H1 (cell line): ENCODE results near the gene CSGALNACT2. TPM values are rescaled to one million over a fixed set of nuclear protein-coding genes. Genes with fewer than 3 reads are reported as not detected.

Experiments used
- CTCF ChIA-PET: fragments of 300-600 bp; sonication (Branson Sonifier 250); formaldehyde crosslinking; loops from one replicate; lab custom pipeline; 2021; ENCODE audit not compliant: partially characterized antibody; lab: Charles Lee
- POLR2A ChIA-PET: fragments of 300-600 bp; sonication (Branson Sonifier 250); formaldehyde crosslinking; loops from one replicate; lab custom pipeline; 2021; ENCODE audit warnings: inconsistent platforms; ENCODE audit not compliant: partially characterized antibody; lab: Charles Lee
- DNase-seq, 2 experiments: peaks; one replicate each; pipeline versions ENCODE4 v3.0.0 to v3.0.0-alpha.2; 2010 to 2022; ENCODE audit warnings: low spot score in 2 of 2, low read depth in 1 of 2, mixed read lengths in 1 of 2
- FAIRE-seq: peaks from 2 replicates; lab custom pipeline; 2011; peaks lifted over from hg19 to GRCh38; lab: Jason Lieb, UNC
- H2AFZ ChIP-seq: 2 replicates; pipeline ENCODE4 v1.8.1; 2012; ENCODE audit warnings: low read length, inconsistent platforms
- H2AK5ac ChIP-seq: 2 replicates; pipeline ENCODE4 v1.6.1; 2013; ENCODE audit warnings: low read depth, low read length
- H2BK120ac ChIP-seq: replicated peaks from 2 replicates; pipeline ENCODE3; 2013; ENCODE audit warnings: low read depth, low read length, inconsistent platforms
- H2BK12ac ChIP-seq: 2 replicates; pipeline ENCODE4 v1.6.1; 2013; ENCODE audit warnings: low read depth, low read length
- H2BK15ac ChIP-seq: 2 replicates; pipeline ENCODE4 v1.6.1; 2013; ENCODE audit warnings: low read length
- H2BK20ac ChIP-seq: 2 replicates; pipeline ENCODE4 v1.6.1; 2013; ENCODE audit warnings: low read length
- H2BK5ac ChIP-seq: 2 replicates; pipeline ENCODE4 v1.6.1; 2013; ENCODE audit warnings: low read depth, low read length
- H3K14ac ChIP-seq: 2 replicates; pipeline ENCODE4 v1.6.1; 2013; ENCODE audit warnings: inconsistent platforms; ENCODE audit not compliant: insufficient read length
- H3K18ac ChIP-seq: 2 replicates; pipeline ENCODE4 v1.6.1; 2013; ENCODE audit warnings: low read length; ENCODE audit errors: extremely low read depth
- H3K23ac ChIP-seq: 2 replicates; pipeline ENCODE4 v1.6.1; 2013; ENCODE audit warnings: inconsistent platforms; ENCODE audit not compliant: insufficient read length
- H3K23me2 ChIP-seq: 2 replicates; pipeline ENCODE4 v1.6.1; 2013; ENCODE audit warnings: low read depth, low read length
- H3K27ac ChIP-seq: 2 replicates; pipeline ENCODE4 v1.6.1; 2011; ENCODE audit warnings: low read depth, low read length, inconsistent platforms
- H3K27me3 ChIP-seq, 4 experiments: replicated peaks in 1 of 4; 1 replicate in 1 of 4; 2 replicates in 3 of 4; pipeline versions ENCODE4 v1.6.1 to v1.8.1; 2011 to 2013; ENCODE audit warnings: low read length in 3 of 4, mild to moderate bottlenecking in 3 of 4, inconsistent platforms in 2 of 4, mixed read lengths in 2 of 4, moderate library complexity in 1 of 4; ENCODE audit not compliant: control insufficient read depth in 3 of 4, insufficient read depth in 3 of 4; ENCODE audit errors: extremely low read depth in 1 of 4
- H3K36me3 ChIP-seq, 4 experiments: 2 replicates each; pipeline versions ENCODE4 v1.6.1 to v1.8.1; 2011 to 2013; ENCODE audit warnings: mild to moderate bottlenecking in 4 of 4, low read length in 3 of 4, moderate library complexity in 2 of 4, control low read depth in 1 of 4, inconsistent platforms in 1 of 4; ENCODE audit not compliant: insufficient read depth in 4 of 4, control insufficient read depth in 2 of 4
- H3K4ac ChIP-seq: replicated peaks from 2 replicates; pipeline ENCODE3; 2013; ENCODE audit warnings: low read length, low read depth, mixed read lengths, inconsistent platforms; ENCODE audit not compliant: insufficient read length
- H3K4me1 ChIP-seq, 4 experiments: replicated peaks in 1 of 4; 1 replicate in 1 of 4; 2 replicates in 3 of 4; pipeline versions ENCODE4 v1.6.1 to v1.8.1; 2011 to 2013; ENCODE audit warnings: low read length in 3 of 4, inconsistent platforms in 2 of 4, mixed read lengths in 1 of 4; ENCODE audit not compliant: insufficient read depth in 4 of 4, control insufficient read depth in 3 of 4
- H3K4me2 ChIP-seq, 2 experiments: 2 replicates each; pipeline versions ENCODE4 v1.6.1 to v1.8.1; 2011 to 2013; ENCODE audit warnings: low read depth in 2 of 2, low read length in 2 of 2, control low read depth in 1 of 2, inconsistent platforms in 1 of 2, mild to moderate bottlenecking in 1 of 2; ENCODE audit not compliant: insufficient read depth in 1 of 2
- H3K4me3 ChIP-seq, 4 experiments: fragments of 200-600, 300-600 bp in 1 of 4; sonication (generic), shearing (Covaris generic), sonication (Bioruptor Twin) in 1 of 4; 2 replicates each; pipeline versions ENCODE4 v1.5.1 to v1.8.1; 2011 to 2016; ENCODE audit warnings: low read length in 4 of 4, low read depth in 3 of 4, control low read depth in 2 of 4, inconsistent platforms in 2 of 4, mild to moderate bottlenecking in 2 of 4, mixed read lengths in 1 of 4, moderate library complexity in 1 of 4; ENCODE audit not compliant: insufficient read depth in 2 of 4; ENCODE audit errors: extremely low read depth in 1 of 4
- H3K56ac ChIP-seq: replicated peaks from 2 replicates; pipeline ENCODE3; 2013; ENCODE audit warnings: low read depth, mild to moderate bottlenecking, mixed read lengths, low read length, inconsistent platforms; ENCODE audit not compliant: insufficient read length
- H3K79me1 ChIP-seq: 2 replicates; pipeline ENCODE4 v1.6.1; 2013; ENCODE audit warnings: low read depth, low read length, control low read depth
- H3K79me2 ChIP-seq, 2 experiments: 2 replicates each; pipeline versions ENCODE4 v1.6.1 to v1.8.1; 2012 to 2013; ENCODE audit warnings: low read length in 2 of 2, mild to moderate bottlenecking in 2 of 2, inconsistent platforms in 1 of 2; ENCODE audit not compliant: insufficient read depth in 2 of 2, control insufficient read depth in 1 of 2
- H3K9ac ChIP-seq, 4 experiments: replicated peaks in 1 of 4; 1 replicate in 1 of 4; 2 replicates in 3 of 4; pipeline versions ENCODE4 v1.6.1 to v1.8.1; 2011 to 2013; ENCODE audit warnings: low read depth in 3 of 4, low read length in 3 of 4, control low read depth in 2 of 4, mild to moderate bottlenecking in 2 of 4, moderate library complexity in 2 of 4, inconsistent platforms in 1 of 4; ENCODE audit errors: extremely low read depth in 1 of 4
- H3K9me3 ChIP-seq, 2 experiments: 2 replicates each; pipeline versions ENCODE4 v1.6.1 to v1.8.1; 2012 to 2013; ENCODE audit warnings: mild to moderate bottlenecking in 2 of 2, moderate library complexity in 2 of 2, control low read depth in 1 of 2, inconsistent platforms in 1 of 2, low read depth in 1 of 2, low read length in 1 of 2, mixed read lengths in 1 of 2; ENCODE audit not compliant: insufficient read depth in 2 of 2
- H4K20me1 ChIP-seq, 2 experiments: replicated peaks in 1 of 2; 2 replicates each; pipeline versions ENCODE3 to v1.8.1; 2011 to 2013; ENCODE audit warnings: inconsistent platforms in 2 of 2, low read length in 2 of 2, mild to moderate bottlenecking in 1 of 2; ENCODE audit not compliant: insufficient read depth in 2 of 2, control insufficient read depth in 1 of 2
- H4K5ac ChIP-seq: 2 replicates; pipeline ENCODE4 v1.6.1; 2013; ENCODE audit warnings: low read length, low read depth, mixed read lengths, inconsistent platforms; ENCODE audit not compliant: insufficient read length
- H4K8ac ChIP-seq: 2 replicates; pipeline ENCODE4 v1.8.0; 2013; ENCODE audit warnings: mild to moderate bottlenecking, moderate library complexity, low read length, inconsistent platforms; ENCODE audit not compliant: insufficient read depth; ENCODE audit errors: extremely low read depth
- H4K91ac ChIP-seq: replicated peaks from 2 replicates; pipeline ENCODE3; 2013; ENCODE audit warnings: low read length, mixed read lengths, inconsistent platforms; ENCODE audit not compliant: insufficient read length
- ASH2L ChIP-seq: fragments of 200-600, 300-600 bp; sonication (generic); IDR thresholded peaks from one replicate; pipeline ENCODE4 v1.7.1; 2017; ENCODE audit warnings: low read length
- BCL11A ChIP-seq, 2 experiments: IDR thresholded peaks; one replicate each; pipeline ENCODE4 v1.6.1; 2011; ENCODE audit warnings: low read depth in 2 of 2, low read length in 2 of 2, mild to moderate bottlenecking in 2 of 2
- CREB1 ChIP-seq: IDR thresholded peaks from 2 replicates; pipeline ENCODE4 v1.6.1; 2012; ENCODE audit warnings: inconsistent platforms
- EGR1 ChIP-seq: IDR thresholded peaks from 2 replicates; pipeline ENCODE4 v1.6.1; 2011; ENCODE audit warnings: low read depth, low read length, borderline replicate concordance
- EZH2 ChIP-seq: fragments of 200-600 bp; sonication (generic); IDR thresholded peaks from 2 replicates; pipeline ENCODE4 v1.7.1; 2012; ENCODE audit warnings: low read depth, mild to moderate bottlenecking, moderate library complexity, low read length, inconsistent platforms; ENCODE audit not compliant: severe bottlenecking
- GTF2F1 ChIP-seq: IDR thresholded peaks from 2 replicates; pipeline ENCODE4 v1.6.1; 2012; ENCODE audit warnings: low read depth, low read length, improper control_type of control experiment, borderline replicate concordance
- JUND ChIP-seq: IDR thresholded peaks from 2 replicates; pipeline ENCODE4 v1.6.1; 2011; ENCODE audit warnings: mild to moderate bottlenecking, improper control_type of control experiment, low read length
- POLR2A ChIP-seq, 2 experiments: IDR thresholded peaks; 1 replicate in 1 of 2; 2 replicates in 1 of 2; pipeline ENCODE4 v1.6.1; 2011; ENCODE audit warnings: low read depth in 2 of 2, low read length in 2 of 2, mild to moderate bottlenecking in 2 of 2; ENCODE audit errors: control extremely low read depth in 1 of 2
- POU5F1 ChIP-seq: IDR thresholded peaks from 2 replicates; pipeline ENCODE4 v1.6.1; 2011; ENCODE audit warnings: low read depth, mild to moderate bottlenecking, low read length, moderate library complexity
- RBBP5 ChIP-seq: IDR thresholded peaks from 2 replicates; pipeline ENCODE4 v1.7.1; 2012; ENCODE audit warnings: low read depth, mild to moderate bottlenecking, inconsistent platforms, low read length, moderate library complexity, borderline replicate concordance
- SUZ12 ChIP-seq: fragments of 200-600 bp; sonication (generic); IDR thresholded peaks from 2 replicates; pipeline ENCODE4 v1.6.1; 2012; ENCODE audit warnings: mild to moderate bottlenecking, inconsistent platforms, low read length, moderate library complexity, mixed read lengths
- TAF1 ChIP-seq: IDR thresholded peaks from 2 replicates; pipeline ENCODE4 v1.6.1; 2011; ENCODE audit warnings: mild to moderate bottlenecking, low read depth, low read length
- TAF7 ChIP-seq: optimal IDR thresholded peaks from 2 replicates; pipeline ENCODE3; 2011; ENCODE audit warnings: low read depth, mild to moderate bottlenecking, inconsistent platforms, low read length, moderate library complexity, borderline replicate concordance
- ZNF274 ChIP-seq: IDR thresholded peaks from 2 replicates; pipeline ENCODE4 v1.7.0; 2012; ENCODE audit warnings: low read length, borderline replicate concordance; ENCODE audit errors: extremely low read depth
- WGBS, 2 experiments: shearing (Covaris generic) in 1 of 2; methylation state at CpG; one replicate each; pipeline versions ENCODE4 v1.1.6 to v1.1.7; 2013 to 2015; ENCODE audit warnings: low lambda C conversion rate in 2 of 2, mixed read lengths in 2 of 2, inconsistent platforms in 1 of 2, low coverage in 1 of 2, missing lambda C conversion rate in 1 of 2; ENCODE audit not compliant: insufficient replicate concordance in 2 of 2, insufficient coverage in 1 of 2, insufficient read length in 1 of 2; ENCODE audit errors: extremely low coverage in 1 of 2, missing lambda C conversion rate in 1 of 2; 5-methylcytosine and 5-hydroxymethylcytosine counted together
- polyA plus RNA-seq, 7 experiments: library from polyadenylated mRNA; depleted of rRNA in 3 of 7; stranded (reverse) in 5 of 7; unstranded in 2 of 7; fragments of >200 nt in 5 of 7; fragments of 200-250 nt in 2 of 7; gene quantifications; 1 replicate in 5 of 7; 2 replicates in 1 of 7; 4 replicates in 1 of 7; pipeline versions ENCODE4 v1.2.1 to v1.2.3, GENCODE V29; 2011 to 2013; ENCODE audit warnings: missing spikeins in 2 of 7, mixed read lengths in 2 of 7
- total RNA-seq: library from RNA; stranded (reverse); fragmentation: NEBNext Ultra II Directional; extraction: Animal tissue kit (Norgen Biotek cat#: 25700); gene quantifications from 2 replicates; pipeline ENCODE4 v1.2.1, GENCODE V29; 2021

CSGALNACT2 gene
- total and polyA plus RNA-seq, 2 of the 8 experiments (the other 6 are each of a cell fraction or from before 2014, with no cell fraction given): 2.6 to 5.3 TPM

DNA sequence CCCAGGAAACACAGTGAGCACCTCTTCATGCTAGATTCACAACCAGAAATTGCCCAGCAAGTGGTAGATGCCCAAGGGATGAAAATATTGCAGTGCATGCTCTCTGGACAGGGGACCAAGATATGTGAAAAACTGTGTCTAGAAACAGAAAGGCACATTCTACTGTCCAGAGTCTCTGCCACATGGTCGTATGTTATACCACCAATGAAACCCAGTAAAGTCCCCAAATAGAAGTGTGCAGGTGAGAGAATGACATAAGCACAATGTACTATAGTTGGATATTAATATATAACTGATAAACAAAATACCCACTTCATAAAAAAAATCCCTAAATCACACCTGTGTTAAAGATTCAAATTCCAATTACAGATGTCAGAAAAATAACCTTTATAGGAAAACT is 84.8 kb downstream of the CSGALNACT2 start:
- 81% methylated on average over 1 of the region's 1 CpG; no CpG with 5 or more reads in 1 of the 2 experiments for WGBS, 2 experiments

More for the DNA sequence above, 84.8 kb downstream of the CSGALNACT2 start:
- TF ChIP-seq CREB1 (no peak), GTF2F1 (no peak), BCL11A (IDR thresholded peaks at IDR 0.05; ENCODE audit: low read depth in 2 of 2, low read length in 2 of 2) (no peak), EZH2 (no peak), RBBP5 (no peak), EGR1 (no peak), POU5F1 (no peak), POLR2A (IDR thresholded peaks at IDR 0.05; ENCODE audit: control extremely low read depth in 1 of 2, low read depth in 2 of 2, low read length in 2 of 2) (no peak), TAF1 (no peak), SUZ12 (no peak), JUND (no peak), ZNF274 (no peak), ASH2L (no peak), TAF7 (no peak)
- Histone ChIP-seq H3K9ac (no peak overlapping the region), H2BK5ac (no peak overlapping the region), H2BK120ac (no peak overlapping the region), H3K4me1 (peaks cover 0 to 7% (median 2%) of the 10 kb centered on the region in 4 experiments; a peak in 5 of 7 replicates), H2BK20ac (no peak overlapping the region), H4K91ac (no peak overlapping the region), H4K5ac (no peak overlapping the region), H3K27me3 (peaks cover 0 to 7% (median 5%) of the 10 kb centered on the region in 4 experiments; a peak in 5 of 7 replicates), H3K23ac (no peak overlapping the region), H3K14ac (no peak overlapping the region), H3K23me2 (peaks cover 6% of the 10 kb centered on the region; the same call in 1 of the 2 replicates), H3K79me2 (no peaks in the 10 kb centered on the region), H4K8ac (no peak overlapping the region), H2BK15ac (no peak overlapping the region), H3K4ac (no peak overlapping the region), H3K56ac (no peak overlapping the region), H3K9me3 (no peaks in the 10 kb centered on the region), H3K4me2 (no peak overlapping the region), H2AK5ac (no peak overlapping the region), H2BK12ac (no peak overlapping the region), H3K27ac (no peak overlapping the region), H3K18ac (no peak overlapping the region), H2AFZ (no peak overlapping the region), H3K36me3 (no peaks in the 10 kb centered on the region), H4K20me1 (peaks cover 0 to 8% of the 10 kb centered on the region in 2 experiments), H3K4me3 (no peak overlapping the region), H3K79me1 (no peaks in the 10 kb centered on the region; the same call in 1 of the 2 replicates)
- POLR2A ChIA-PET: no interaction called here
- no peak for FAIRE-seq
- no peak for DNase-seq
- CTCF ChIA-PET: interaction anchor here (0.8 to 12.7 kb wide), 14 partner anchors 10 to 439 kb away, joined by 3 to 159 read pairs (median 6); no protein-coding TSS in a partner anchor
